ENCODE results near the gene LKAAEAR1. TPM values are rescaled to one million over a fixed set of nuclear protein-coding genes. Genes with fewer than 3 reads are reported as not detected.

LKAAEAR1 gene
- total RNA-seq, 3 donors from 2014 or later (not counting 1 experiment from before 2014, with no cell fraction given): not detected

DNA sequence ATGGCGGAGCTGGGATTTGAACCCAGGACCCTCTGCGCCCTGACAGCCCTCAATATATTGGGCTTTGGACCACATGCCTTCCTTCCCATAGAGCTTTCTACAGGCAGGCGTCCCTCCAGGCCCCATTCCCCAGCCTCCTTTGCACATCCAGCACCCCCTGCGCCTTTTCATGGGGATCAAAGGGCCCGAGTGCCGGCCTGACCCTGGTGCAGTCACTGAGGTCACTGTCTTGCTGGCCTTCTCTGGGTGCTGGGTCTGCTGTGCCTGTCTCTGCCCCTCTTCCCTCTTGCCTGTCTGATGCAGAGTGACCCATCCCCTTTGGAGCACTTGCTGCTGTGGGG is 2.6 kb downstream of the LKAAEAR1 start:
- DNase-seq (no peak), ATAC-seq (no peak)
- Mint-ChIP-seq H3K27ac (peak overlapping the region; percentile 62 to 80), H3K27me3 (ENCODE audit: low read depth in 2 of 2) (peaks cover 15 to 17% of the 10 kb centered on the region in 2 donors), H3K4me1 (peaks cover 26 to 53% of the 10 kb centered on the region in 2 donors), H3K9me3 (no peaks in the 10 kb centered on the region), H3K4me3 (peak overlapping the region; percentile 83), H3K36me3 (no peaks in the 10 kb centered on the region)
- Histone ChIP-seq H3K9me3 (ENCODE audit: control insufficient read depth, insufficient read depth, low read length) (no peaks in the 10 kb centered on the region), H3K27me3 (ENCODE audit: control insufficient read depth, insufficient read depth, low read length) (peaks cover 12% of the 10 kb centered on the region), H3K4me1 (ENCODE audit: control insufficient read depth, insufficient read depth, low read length) (peaks cover 56% of the 10 kb centered on the region), H3K4me3 (ENCODE audit: low read length) (no peak overlapping the region), H3K27ac (ENCODE audit: low read length) (no peak overlapping the region), H3K36me3 (ENCODE audit: control insufficient read depth, insufficient read depth, low read length) (peaks cover under 1% of the 10 kb centered on the region)
- intact Hi-C loops (cut with micrococcal nuclease): no loop called here
- TF ChIP-seq, protein P1, sequence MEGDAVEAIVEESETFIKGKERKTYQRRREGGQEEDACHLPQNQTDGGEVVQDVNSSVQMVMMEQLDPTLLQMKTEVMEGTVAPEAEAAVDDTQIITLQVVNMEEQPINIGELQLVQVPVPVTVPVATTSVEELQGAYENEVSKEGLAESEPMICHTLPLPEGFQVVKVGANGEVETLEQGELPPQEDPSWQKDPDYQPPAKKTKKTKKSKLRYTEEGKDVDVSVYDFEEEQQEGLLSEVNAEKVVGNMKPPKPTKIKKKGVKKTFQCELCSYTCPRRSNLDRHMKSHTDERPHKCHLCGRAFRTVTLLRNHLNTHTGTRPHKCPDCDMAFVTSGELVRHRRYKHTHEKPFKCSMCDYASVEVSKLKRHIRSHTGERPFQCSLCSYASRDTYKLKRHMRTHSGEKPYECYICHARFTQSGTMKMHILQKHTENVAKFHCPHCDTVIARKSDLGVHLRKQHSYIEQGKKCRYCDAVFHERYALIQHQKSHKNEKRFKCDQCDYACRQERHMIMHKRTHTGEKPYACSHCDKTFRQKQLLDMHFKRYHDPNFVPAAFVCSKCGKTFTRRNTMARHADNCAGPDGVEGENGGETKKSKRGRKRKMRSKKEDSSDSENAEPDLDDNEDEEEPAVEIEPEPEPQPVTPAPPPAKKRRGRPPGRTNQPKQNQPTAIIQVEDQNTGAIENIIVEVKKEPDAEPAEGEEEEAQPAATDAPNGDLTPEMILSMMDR (IDR thresholded peaks at IDR 0.05): no peak
- 91% methylated on average over 6 of the region's 6 CpGs for WGBS (ENCODE audit: insufficient coverage)

DNA sequence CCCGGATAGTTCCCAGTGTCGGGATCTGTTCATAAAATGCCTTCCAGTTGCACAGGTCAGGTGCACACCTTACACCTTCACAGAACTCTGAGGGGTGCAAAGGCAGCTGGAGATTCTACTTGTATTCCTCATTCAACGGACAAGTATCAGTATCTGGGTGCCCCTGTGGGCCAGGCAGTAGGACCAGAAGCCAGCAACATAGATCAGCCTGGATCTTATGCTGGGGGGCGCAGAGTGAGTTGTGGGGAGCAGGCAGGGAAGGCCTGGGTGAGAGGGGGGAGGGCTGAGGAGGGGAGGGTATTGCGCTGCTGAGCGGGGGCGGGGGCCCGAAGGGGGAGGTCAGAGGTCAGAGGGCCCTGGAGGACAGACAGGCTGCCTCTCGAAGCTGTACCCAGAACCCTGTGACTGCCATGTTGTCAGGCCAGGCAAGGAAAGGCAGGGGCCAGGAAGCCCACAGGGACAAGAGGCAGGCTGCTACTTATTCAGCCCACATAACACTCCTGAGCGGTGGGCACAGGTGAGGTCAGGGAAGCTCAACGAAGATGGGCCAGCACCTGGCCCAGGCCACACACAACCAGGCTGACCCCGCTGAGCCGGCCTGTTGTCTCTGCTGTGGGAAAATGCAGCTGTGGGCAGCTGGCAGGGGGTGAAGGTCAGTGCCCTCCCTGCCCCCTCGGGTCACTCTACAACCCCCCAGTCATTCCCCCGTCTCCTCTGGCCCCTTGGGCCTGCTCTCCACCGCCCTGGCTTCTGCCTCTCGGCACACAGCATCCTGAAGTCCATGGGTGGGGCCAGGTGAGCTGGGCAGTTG is 3.2 kb downstream of the LKAAEAR1 start:
- H3K27me3 ChIP-seq (ENCODE audit: control insufficient read depth, insufficient read depth, low read length): peaks cover 12% of the 10 kb centered on the region
- H3K4me3 Mint-ChIP-seq: peak overlapping the region; percentile 79
- peak overlapping the region; percentile 77 for H3K27ac ChIP-seq (ENCODE audit: low read length)

DNA sequence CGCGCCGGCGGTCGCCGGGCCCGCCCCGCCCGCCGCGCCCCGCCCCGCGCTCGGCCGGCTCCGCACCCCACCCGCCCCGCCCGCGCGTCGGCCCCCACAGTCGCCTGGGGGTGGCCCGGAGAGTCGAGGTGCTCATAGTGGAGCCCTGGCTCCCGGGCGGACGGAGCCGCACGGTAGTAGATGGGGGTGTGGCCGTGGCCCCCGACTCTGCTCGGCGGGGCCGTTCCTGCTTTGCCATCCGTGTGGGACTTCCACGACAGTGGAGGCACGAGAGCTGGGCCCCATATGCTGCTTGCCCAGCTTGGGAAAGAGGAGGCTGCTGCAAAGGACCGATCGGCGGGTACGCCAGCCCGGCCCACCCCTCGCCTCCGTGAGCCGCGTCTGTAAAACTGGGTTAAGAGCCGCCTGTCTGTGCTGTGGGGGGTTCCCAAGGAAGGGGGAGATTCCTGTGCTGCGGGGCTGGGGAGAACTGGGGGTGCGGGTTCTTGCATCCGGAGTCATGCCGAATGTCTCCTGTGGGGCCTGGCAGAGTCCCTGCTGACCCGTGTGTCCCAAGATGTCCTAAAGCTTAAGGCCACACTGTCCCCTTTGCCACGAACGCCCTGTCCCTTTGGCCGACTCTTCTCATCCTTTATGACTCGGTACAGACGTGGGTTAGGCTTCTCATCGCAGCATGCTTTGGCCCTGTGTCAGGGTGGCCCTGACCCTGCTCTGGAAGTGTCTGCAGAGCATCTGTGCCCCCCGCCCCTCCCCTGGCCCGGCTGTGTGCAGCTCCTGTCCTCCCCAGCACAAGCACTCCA is 4.0 kb downstream of the LKAAEAR1 start, which contains the start of gene OPRL1:
OPRL1 (plus strand) TSS at position 70 of the 800 bp plus-strand sequence. CDS start 12,639 bp downstream, outside the sequence.
- peak within 1 kb of the TSS; percentile 75 for H3K4me3 ChIP-seq (ENCODE audit: low read length)
- intact Hi-C loops (cut with micrococcal nuclease): no loop called here
- H3K4me1 ChIP-seq (ENCODE audit: control insufficient read depth, insufficient read depth, low read length): peaks cover 68% of the 10 kb centered on the region
- peak within 1 kb of the TSS; percentile 90 for H3K4me3 Mint-ChIP-seq
- DNase-seq (peak; percentile 48 to 85), ATAC-seq (peak; percentile 47 to 72 (median 64))
- no peaks in the 10 kb centered on the region for H3K9me3 ChIP-seq (ENCODE audit: control insufficient read depth, insufficient read depth, low read length)
- WGBS (ENCODE audit: insufficient coverage): 7% methylated on average over 62 of the region's 62 CpGs
- TF ChIP-seq, protein P1 (IDR thresholded peaks at IDR 0.05): no peak
- H3K9me3 Mint-ChIP-seq: no peaks in the 10 kb centered on the region
- peak within 1 kb of the TSS; percentile 82 to 92 for H3K27ac Mint-ChIP-seq
- H3K27ac ChIP-seq (ENCODE audit: low read length): peak within 1 kb of the TSS; percentile 77
- peaks cover 12% of the 10 kb centered on the region for H3K36me3 ChIP-seq (ENCODE audit: control insufficient read depth, insufficient read depth, low read length)
- peaks cover 9% of the 10 kb centered on the region for H3K27me3 ChIP-seq (ENCODE audit: control insufficient read depth, insufficient read depth, low read length)
- no peaks in the 10 kb centered on the region for H3K36me3 Mint-ChIP-seq
- H3K4me1 Mint-ChIP-seq: peaks cover 26 to 64% of the 10 kb centered on the region in 2 donors
- peaks cover 3 to 10% of the 10 kb centered on the region in 2 donors for H3K27me3 Mint-ChIP-seq (ENCODE audit: low read depth in 2 of 2)

More for the DNA sequence above, 3.2 kb downstream of the LKAAEAR1 start:
- Mint-ChIP-seq H3K27ac (peak overlapping the region; percentile 76 to 81), H3K27me3 (ENCODE audit: low read depth in 2 of 2) (peaks cover 11 to 15% of the 10 kb centered on the region in 2 donors), H3K36me3 (no peaks in the 10 kb centered on the region), H3K9me3 (no peaks in the 10 kb centered on the region), H3K4me1 (peaks cover 26 to 58% of the 10 kb centered on the region in 2 donors)
- DNase-seq: peak in 1 of 2 donors; percentile 34
- no peak overlapping the region for H3K4me3 ChIP-seq (ENCODE audit: low read length)
- ATAC-seq: no peak
- H3K36me3 ChIP-seq (ENCODE audit: control insufficient read depth, insufficient read depth, low read length): peaks cover 6% of the 10 kb centered on the region
- 85% methylated on average over 17 of the region's 17 CpGs for WGBS (ENCODE audit: insufficient coverage)
- no peaks in the 10 kb centered on the region for H3K9me3 ChIP-seq (ENCODE audit: control insufficient read depth, insufficient read depth, low read length)
- intact Hi-C loops (cut with micrococcal nuclease): no loop called here
- H3K4me1 ChIP-seq (ENCODE audit: control insufficient read depth, insufficient read depth, low read length): peaks cover 62% of the 10 kb centered on the region
- TF ChIP-seq, protein P1 (IDR thresholded peaks at IDR 0.05): no peak

Data from natural killer cell (primary cell).